ENCODE measurements around the gene SAMD5.

SAMD5 gene

DNA sequence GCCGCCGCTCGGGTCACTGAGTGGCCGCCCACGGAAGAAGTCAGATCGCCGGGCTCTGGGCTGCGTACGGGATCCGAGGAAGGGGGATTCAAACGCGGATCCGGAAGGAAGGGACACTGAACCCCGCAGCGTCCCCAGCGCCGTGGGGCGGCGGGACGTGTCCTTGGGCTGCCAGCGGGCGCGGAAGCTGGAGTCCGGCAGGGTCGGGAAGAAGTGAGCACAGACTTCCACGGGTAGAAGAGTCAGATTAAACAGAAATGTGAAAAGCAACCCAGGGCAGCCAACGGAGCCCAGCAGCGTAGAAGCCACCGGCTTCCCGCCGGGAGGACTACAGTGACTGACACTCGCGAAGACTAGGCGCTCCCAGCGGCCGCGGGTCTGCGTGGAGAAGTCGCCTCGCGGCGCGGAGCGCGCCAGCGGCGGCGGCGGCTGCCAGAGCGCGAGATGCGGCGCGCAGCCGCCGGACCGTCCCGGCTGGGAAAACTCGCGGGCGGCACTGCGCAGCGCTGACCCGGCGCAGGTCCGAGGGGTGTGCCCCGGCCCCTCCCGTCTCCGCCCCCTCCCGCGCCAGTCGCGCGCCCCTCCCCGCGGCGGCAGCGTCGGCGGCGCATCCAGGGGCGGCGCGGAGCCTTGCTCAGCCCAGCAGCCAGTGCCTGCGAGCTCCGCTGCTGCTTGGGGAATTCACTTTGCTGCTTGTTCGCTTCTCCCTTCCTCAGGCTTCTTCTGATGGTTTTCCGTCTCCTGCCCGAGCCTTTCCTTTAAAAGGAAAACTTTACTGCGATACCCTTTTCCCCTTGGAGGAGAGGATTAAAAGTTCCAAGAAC is at the start of gene SAMD5:
TSS of gene SAMD5 (plus strand) at position 649 of the 824 bp plus-strand sequence. CDS start 239 bp downstream, outside the sequence.
- no peak for DNase-seq

DNA sequence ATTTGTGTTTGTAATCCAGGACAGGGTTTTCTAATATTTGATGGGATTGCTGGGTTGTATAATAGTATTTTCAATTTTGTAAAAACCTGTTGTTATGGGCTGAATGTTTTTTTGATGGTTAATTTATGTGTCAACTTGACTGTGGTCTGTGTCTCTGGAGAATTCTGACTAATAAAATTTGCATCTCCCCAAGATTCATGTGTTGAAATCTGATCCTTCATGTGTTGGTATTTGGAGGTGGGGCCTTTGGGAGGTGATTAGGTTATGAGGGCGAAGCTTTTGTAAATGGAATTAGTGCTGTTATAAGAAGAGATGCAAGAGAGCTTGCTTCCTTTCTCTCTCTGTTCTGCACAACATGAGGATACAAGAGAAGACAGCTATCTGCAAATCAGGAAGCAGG is 48.7 kb upstream of the SAMD5 start:
- no peak for DNase-seq

DNA sequence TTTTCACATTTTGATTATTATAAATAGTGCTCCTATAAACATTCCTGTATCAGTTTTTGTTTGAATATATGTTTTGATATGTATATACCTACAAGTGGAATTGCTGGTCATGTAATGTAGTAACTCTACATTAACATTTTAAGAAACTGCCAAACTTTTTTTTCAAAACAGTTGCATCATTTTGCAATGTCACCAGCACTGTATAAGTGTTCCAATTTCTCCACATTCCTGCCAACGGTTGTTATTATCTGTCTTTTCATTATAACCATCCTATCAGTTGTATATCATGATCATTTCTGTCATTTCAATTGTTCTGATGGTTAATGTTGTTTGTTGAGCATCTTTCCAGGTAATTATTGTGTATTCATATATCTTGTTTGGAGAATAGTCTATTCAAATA is 44.8 kb upstream of the SAMD5 start:
- DNase-seq, result no peak

DNA sequence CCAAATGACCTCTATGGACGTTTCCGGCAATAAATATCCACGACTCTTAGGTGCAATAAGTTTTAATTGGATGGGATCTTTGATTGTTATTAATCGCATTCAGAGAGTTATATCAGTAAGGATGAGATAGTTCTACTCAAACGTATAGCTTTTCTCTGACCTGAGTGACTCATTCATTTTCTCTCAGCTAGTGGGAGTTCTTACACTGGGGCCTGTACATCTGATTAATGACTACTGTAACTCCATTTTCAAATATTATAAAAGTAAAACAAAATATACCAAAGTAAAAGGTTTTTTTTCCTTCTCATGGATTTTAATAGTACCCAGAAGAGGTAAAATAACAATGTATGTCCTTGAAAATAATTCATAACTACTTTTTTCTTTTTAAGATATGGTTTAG is 41.1 kb upstream of the SAMD5 start:
- DNase-seq, result no peak

DNA sequence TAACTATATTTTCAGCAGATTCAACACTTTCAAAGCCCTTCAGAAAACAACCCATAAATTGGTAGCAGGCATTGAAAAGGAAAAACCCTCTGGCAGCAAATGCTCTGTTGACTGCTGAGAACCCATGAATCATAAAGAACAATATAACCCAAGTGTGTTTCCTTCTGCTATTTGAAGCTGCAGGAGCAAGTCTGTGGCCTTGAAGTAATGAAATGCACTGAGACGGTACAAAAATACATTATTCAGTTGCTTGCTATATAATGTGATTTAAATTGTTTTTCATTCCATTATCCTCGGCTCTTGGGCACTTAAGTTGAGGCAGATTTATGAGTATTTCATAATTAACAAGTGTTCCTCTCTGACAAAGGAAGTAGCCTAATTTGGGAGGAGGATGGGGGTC is 40.6 kb upstream of the SAMD5 start:
- no peak for DNase-seq

DNA sequence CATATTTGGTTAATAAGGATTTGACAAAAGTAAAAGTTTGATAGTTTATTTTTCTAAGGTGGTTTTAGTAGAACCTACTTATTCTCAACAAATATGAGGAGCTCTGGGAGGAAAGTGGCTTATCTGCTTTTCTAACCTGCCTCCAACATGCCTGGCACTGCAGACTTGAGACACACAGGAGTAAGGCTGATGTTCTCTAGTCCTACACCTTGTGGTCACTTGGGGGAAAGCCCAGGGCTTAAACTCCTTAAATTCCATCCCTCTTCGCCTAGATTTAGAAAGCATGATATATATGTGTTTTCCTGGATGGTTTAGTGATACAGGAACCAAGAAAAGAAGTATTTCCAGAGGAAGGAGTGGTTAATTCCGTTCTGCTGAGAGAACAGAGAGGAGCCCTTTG is 39.9 kb upstream of the SAMD5 start:
- no peak for DNase-seq

DNA sequence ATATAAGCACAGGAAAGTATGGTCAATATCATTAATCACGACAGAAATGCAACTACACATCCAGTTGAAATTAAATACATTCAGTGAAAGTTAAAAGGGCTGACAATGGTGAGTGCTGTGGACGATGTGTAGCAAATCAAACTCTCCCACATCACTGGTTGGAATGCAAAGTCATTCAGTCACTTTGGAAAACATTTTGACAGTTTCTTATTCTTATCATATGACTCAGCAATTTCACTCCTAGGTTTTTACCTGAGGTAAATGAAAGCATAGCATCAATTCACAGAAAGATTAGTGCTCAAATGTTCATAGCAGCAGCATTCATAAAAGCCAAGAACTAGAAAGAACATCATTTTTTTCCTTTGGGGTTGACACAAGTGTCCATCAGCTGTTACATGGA is 28.6 kb upstream of the SAMD5 start:
- no peak for DNase-seq

DNA sequence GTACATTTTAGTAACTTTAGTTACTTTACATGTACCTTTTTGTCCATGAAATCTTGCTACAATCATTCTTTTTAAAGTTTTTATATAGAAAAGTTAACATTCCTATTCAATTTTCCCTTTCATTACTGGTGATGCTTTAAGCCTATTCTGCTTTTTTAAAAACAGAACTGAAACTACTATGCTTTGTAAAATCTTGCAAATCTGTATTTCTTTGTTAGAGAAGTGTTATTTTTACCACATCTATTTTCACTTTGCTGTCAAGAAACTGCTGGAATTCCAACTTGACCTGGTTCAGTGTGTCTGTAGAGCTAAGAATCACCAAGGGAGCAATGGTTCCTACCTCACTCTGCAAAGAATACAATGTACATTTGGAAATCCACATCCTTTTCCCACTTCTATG is 21.8 kb upstream of the SAMD5 start:
- no peak for DNase-seq

DNA sequence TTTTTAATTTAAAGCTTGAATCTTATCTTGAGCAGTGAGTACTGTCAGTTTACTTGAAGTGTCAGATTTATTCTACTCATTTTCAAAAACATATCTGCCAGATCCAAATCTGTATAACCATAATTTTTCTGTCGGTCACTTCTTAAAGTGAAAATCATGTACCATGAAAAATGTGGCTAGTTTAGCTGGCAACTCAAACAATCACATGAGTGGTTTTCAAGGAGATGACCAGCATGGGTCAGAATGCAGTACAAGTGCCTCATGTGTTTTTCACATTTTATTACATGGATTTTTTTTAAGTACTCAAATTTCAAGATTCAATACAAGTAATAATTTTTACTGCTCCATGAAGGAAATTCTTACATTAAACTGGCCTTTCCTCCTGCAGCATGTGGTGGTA is 11.0 kb upstream of the SAMD5 start:
- no peak for DNase-seq

DNA sequence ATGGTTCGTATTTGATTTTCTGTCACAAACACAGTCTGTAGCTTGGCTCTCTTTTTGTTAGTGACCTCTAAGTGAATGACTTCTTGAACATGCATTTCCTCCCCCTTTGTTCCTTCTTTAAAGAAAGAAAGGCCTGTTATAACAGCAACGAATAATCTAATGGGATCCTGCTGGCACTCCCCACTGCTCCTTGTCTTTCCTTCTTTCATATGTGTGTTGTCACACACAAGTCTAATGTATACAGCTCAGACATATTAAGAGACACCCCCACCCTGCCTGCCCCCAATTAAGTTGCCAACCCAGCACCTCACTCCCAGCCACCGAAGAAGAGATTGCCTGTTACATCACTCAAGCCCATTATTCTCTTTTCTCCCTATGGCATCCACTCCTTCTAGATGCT is 4.9 kb upstream of the SAMD5 start:
- DNase-seq, result no peak

DNA sequence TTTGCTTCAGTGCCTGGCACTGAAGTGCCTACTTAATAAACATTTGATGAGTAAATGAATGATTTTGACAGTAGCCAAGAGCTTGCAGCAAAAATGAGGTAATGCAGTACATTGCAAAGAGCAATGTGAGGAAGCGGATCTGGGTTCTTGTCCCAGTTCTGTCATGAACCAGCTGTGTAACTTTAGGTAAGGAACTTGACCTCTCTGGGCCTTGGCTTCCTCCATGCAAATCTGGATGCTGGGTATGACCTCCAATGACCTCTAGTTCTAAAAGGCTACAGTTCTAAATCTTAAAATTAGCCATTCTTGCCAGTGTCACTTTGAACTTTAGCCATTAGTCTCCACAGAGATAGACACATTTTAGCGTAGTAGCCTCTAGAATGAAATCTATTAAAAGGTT is 3.6 kb upstream of the SAMD5 start:
- DNase-seq, result no peak

DNA sequence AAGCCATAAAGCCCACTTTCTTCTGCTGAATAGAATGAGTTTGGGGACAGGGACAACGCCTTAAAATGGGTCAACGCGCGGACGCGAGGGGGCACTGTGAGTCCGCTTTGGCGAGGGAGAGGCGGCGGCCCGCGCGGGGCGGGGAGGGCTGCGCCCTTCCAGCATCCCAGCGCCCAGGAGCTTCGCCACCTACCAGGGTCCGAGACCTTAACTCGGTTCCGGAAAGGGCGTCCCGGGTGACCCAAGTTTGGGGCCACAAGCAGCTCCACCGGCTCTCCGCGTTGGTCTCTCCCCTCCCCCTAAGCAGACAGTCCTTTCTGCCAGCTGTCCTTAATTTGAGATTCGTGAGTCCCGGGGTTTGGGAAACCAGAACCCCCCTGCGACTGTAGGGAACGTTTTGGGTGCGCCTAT is 1.8 kb upstream of the SAMD5 start:
- DNase-seq, result no peak

DNA sequence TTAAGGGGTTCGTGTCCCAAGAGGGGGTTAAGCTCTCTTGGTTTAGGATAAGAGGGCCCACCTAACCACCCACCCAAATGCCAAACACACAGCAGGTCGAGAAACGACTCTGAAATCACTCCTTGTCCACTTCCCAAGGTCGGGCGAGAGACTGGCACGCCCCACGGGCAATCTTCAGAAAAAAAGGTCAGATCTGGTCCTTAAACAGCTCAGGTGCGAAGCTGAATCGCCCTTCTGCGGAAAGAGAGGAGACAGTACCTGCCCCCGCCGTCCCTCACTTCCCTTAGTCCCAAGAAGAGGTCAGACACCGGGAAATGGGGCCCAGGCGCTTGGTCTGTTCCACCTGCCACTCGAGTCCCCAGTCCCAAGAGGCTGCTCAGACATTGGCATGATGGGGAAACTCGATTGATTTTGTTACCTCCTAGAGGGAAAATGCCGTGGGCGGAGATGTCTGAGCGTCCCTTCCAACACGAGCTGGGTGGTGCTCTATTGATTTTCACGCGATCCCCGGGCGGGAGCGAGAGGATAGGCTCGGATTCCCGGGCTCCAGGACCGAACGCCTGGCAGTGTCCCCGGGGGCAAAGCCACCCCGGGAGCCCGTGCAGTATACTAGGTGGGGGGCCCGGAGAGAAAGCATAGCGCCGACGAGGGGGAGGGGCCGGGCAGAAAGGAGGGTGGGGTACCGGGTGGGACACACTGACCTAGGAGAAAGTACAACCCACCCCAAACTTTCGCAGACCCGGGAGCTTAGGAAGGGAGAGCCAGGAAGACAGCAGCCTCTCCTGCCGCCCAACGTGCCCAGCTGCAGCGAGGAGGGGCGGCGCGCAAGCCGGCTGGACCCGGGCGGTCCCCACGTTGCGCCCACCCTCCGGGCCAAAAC is 1.1 kb upstream of the SAMD5 start:
- DNase-seq, result no peak

DNA sequence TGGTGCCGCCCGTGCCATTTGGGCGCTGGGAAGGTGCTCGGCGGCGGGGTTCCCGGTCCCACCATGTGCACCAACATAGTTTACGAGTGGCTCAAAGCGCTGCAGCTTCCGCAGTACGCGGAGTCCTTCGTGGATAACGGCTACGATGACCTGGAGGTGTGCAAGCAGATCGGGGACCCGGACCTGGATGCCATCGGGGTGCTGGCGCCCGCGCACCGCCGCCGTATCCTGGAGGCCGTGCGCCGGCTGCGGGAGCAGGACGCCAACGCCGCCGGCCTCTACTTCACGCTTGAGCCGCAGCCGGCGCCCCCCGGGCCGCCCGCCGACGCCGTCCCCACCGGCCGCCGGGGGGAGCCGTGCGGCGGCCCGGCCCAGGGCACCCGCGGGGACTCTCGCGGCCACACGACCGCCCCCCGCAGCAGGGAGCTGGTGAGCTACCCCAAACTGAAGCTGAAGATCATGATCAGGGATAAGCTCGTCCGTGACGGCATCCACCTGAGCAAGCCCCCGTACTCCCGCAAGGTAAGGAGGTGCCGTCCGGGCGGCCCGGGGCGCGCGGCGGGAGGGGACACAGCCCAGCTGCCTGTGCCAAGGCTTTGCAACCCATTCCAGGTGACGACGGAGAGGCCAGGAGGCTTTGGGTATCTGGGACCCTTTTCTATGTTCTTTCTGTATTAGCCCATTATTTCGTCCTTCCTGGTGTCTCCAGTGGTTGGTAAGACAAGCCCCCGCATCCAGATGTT is 547 bp downstream of the SAMD5 start:
- no peak for DNase-seq

DNA sequence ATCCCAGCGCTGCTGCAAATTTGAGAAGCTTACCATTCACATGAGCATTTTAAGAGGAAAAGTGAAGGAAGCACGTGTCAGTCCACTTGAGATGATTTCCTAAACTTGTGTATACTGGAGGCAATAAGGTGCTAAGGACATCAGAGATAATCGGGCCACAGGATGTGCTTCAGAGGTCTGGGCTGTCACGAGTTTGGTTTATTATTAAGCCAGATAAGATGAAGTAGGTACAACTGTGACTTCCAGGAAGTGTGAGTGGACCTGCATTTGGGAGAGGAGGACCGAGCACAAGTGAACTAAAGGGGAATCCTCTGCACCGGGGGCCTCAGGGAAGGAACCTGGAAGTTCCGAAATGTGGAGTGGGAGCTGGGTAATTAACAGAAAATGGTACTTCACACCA is 1.4 kb downstream of the SAMD5 start:
- no peak for DNase-seq

DNA sequence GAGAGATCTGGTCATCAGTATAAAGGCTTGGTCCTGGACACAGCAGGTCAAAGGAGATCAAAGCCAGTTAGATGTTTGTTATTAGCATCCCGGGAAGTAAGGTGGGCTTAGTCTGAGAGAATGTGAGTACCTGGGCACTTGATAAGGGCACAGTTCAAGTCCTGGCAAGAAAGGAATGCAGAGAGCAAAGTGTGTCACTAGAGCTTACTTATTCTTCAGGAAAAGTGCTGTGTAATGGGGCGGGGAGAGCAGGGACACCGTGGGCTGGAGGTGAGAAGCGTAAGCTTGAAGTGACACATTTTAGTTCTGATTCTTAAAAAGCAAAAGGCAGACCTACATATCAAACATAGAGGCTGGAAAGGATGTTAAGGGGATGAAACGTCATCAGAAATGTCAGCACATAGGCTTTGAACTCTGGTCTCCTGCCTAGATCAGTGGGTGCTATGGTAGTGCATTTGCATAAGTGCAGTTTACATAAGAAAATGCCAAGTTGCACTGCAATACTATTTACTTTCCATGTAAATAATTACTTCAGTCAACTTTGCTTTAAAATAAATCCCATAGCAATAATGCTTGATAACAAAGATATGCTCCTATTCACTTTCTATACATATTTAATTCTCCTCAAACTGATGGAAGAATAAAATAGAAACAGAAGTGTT is 2.6 kb downstream of the SAMD5 start:
- no peak for DNase-seq

DNA sequence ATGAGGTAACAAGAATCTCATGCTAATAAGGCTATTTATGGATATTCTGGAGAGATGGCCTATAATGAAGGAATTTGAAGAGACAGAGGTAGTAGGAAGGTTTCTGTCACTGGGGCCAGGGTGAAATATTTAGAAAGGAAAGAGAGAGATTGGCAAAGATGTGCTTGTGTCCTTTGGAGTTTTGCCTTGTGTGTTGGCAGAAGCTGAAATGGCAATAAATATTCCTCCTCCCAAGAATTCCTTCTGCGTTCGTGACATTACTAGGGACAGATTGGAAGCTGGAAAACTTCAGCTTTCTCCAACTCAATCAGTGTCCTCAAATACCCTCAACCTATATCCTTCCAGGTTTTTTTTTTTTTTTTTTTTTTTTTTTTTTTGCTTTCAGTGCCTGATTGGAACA is 6.3 kb downstream of the SAMD5 start:
- no peak for DNase-seq

DNA sequence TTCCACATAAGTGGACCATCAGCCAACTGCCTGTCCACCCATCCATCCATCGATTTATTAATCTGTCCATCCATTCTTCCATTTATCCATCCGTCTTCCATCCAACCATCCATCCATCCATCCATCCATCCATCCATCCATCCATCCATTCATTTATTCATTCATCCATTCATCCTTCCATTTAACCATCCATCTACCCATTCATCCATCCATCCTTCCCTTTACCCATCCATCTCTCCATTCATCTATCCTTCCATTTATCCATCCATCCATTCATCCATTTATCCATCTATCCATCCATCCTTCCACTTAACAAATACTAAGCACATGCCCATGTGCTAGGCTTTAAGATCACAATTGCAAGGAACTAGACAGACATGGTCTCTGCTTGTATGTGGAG is 6.8 kb downstream of the SAMD5 start:
- DNase-seq, result no peak

DNA sequence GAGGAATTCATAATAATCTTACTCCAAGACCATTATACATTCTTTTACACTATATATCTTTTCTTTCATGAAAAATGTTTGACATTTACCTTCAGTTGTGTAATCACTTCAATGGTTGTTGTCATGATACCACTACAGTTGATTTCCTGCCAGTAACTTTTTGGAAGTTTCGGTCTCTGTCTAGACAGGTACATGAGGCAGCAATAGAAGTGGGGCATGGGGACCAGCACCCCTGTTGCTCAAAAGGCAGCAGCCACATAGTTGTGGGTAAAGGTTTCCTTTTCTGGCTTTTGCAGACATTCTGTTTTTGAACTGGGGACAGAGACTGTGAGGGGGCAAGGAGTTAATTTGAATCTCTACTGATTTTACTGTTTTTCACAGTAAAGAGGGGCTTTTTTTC is 14.1 kb downstream of the SAMD5 start:
- DNase-seq, result no peak

DNA sequence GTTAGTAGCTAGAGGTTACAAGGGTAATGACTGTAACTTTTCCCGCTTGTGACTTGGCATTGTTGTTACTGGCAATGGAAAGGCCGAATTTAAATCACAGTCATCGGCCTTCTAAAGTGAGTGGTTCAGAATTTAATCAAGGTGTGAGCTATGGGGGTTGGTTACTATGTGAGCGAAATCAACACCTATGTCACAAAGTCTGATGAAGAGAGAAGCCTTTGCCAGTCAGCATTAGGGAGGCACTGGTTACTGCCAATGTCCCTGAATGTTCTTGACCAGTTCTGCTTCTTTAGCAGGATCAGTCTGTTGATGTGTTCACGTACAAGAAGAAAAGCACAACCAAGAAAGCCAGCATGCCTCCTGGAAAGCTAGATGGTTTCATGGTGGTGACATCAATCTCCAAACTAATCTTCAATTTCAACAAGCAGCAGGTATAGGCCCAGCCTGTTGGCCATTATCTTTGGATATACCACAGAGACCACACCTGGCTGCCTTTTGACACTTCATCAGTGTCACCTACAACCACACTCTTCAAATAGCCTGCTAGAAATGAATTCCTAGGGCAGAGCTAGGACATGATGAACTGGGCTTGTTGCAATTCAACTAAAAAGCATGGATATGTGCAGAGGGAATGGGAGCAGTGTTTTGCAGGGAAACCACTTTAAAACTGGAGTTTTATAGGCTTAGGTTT is 17.2 kb downstream of the SAMD5 start:
- DNase-seq, result no peak

DNA sequence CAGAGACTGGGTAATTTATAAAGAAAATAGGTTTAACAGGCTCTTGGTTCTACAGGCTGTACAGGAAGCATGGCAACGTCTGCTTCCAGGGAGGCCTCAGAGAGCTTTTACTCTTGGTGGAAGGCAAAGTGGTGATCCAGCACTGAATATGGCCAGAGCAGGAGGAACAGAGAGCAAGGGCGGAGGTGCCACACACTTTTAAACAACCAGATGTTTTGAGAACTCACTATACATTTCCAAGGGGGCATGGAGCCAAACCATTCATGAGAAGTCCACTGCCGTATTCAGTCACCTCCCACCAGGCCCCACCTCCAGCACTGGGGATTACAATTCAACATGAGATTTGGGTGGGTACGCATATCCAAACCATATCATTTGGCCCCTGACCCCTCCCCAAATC is 18.7 kb downstream of the SAMD5 start:
- no peak for DNase-seq

DNA sequence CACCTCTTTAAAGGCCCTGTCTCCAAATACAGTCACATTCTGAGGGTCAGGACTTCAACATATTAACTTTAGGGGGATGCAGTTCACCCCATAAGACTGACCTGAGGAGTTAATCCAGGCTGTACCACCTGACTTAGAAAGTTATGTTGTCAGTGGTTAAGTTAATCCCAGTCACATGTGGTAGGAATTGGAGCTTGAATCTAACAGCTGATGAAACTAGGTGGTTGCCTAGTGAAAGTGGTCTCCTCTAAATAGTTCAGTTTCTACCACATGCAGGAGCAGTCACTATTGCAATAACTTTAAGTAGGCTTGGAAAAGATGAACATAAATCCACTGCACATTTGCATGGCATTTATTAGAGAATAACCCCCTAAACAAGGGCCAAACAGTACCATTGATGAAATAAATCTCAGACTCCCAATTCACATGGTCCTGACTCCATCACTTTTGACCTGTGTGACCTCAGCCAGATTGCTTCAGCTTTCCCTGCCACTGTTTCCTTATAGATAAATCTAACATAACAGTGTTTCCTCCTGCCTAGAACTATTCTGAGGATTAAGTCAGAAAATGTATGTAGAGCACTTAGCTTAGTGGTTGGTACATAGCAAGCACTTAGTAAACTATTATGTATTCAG is 20.1 kb downstream of the SAMD5 start:
- DNase-seq, result no peak

All from NCI-H2081 treated with DMSO at 0.1 percent for 48 hours (cell line).